Loucy (cell line): Measurements from ENCODE around the gene KRTAP17-1.

Experiments used
- EZH2phosphoT487 ChIP-seq: fragments of 200-600 bp; IDR thresholded peaks from 2 replicates; pipeline ENCODE4 v1.6.1; 2018; ENCODE audit warnings: antibody characterized with exemption, mild to moderate bottlenecking, moderate library complexity, borderline replicate concordance
- TF ChIP-seq, protein P1 (sequence below): fragments of 200-600 bp; sonication (generic); conservative IDR thresholded peaks from 2 replicates; pipeline ENCODE4 v1.5.1; 2014; ENCODE audit warnings: mild to moderate bottlenecking, antibody characterized with exemption, low read length

GRCh38 chr17:41335747-41336146, 20.2 kb upstream of the KRTAP17-1 start:
- TF ChIP-seq, protein P1, sequence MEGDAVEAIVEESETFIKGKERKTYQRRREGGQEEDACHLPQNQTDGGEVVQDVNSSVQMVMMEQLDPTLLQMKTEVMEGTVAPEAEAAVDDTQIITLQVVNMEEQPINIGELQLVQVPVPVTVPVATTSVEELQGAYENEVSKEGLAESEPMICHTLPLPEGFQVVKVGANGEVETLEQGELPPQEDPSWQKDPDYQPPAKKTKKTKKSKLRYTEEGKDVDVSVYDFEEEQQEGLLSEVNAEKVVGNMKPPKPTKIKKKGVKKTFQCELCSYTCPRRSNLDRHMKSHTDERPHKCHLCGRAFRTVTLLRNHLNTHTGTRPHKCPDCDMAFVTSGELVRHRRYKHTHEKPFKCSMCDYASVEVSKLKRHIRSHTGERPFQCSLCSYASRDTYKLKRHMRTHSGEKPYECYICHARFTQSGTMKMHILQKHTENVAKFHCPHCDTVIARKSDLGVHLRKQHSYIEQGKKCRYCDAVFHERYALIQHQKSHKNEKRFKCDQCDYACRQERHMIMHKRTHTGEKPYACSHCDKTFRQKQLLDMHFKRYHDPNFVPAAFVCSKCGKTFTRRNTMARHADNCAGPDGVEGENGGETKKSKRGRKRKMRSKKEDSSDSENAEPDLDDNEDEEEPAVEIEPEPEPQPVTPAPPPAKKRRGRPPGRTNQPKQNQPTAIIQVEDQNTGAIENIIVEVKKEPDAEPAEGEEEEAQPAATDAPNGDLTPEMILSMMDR, result no peak
- TF ChIP-seq EZH2phosphoT487, result no peak
